ENCODE measurements around the gene FAM181A.

The FAM181A gene

DNA sequence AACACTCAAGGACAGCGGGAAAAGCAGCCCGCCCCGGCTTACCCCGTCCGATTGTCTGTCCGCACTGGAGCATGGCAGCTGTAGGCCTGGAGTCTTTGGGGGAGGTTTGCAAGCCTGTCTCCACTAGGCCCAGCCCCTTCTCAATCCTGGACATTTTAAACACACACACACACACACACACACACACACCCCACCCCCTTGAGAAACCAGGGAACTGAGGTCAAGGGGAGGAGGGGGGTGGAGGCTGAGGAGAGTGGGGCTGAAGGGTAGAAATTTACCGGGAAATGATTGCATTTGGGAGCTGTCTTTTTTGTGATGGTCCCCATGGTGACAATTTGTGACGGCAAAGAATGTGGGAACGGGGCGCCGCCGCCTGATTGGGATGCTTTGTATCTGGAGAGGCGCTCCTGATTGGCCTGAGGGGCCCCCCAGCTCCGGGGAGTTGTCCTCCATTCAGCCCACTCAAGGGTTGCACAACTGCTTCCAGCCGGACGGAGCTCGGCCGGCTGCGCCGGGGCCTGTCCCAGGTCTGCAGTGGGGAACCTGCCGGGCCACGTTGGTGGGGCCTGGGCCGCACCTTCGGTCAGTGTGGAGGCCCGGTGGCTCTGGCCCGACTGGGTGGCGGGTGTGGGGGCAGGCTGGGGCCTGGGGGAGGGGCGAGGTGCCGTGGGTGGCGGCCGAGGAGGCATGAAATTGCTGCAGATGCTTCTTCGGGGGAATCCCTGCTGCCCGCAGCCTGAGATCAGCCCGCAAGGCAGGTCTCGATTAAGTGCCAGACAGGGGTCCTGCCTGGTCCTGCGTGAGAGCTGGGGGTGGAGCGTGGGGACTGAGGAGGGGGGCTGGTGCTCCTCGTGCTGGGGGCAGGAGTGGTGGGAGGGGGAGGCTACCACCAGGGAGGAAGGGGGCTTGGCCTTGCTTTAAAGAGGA, at the start of gene FAM181A:
TSS of gene FAM181A (plus strand) at position 472 of the 927 bp plus-strand sequence. CDS start 942 bp downstream, outside the sequence.
- no peak for DNase-seq (ENCODE audit: low spot score)

DNA sequence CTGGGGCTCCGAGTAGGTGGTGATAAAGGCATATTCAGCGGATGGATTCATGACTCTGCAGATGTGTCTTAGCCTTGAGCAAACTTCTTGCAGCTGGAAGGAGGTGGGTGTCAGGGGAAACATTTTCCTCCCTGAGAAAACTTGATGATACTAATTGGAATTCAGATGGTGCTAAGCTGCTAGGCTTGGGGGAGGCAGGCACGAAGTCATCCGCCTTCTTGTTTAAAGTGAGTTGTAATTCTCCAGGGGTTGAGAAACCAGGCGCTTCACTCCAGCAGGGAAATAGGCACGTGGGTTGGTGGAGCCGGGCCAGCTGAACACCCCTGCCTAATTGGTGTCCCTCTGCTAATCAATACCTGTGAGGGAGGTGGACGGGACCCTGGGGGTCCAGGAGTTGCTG, 48.9 kb upstream of the FAM181A start:
- no peak for DNase-seq (ENCODE audit: low spot score)

DNA sequence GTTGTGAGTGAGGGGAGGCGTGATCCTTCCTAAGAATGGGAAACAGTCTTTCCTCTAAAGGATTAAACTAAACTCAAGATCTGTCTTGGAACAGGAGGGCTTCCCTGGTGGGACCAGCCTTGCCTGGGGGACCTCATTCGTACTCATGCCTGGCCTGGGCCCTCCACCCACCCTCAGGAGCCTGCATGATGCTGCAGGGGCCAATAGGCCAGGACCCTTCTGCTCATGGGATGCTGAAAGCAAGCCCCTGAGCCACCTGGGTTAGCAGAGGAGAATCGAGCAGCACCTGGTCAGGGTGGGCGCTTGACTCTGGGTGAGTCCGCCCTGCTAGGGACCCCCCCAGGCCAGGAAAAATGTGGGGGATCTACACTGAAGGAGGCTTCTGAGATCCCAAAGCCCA, 48.3 kb upstream of the FAM181A start:
- DNase-seq (ENCODE audit: low spot score) = no peak

DNA sequence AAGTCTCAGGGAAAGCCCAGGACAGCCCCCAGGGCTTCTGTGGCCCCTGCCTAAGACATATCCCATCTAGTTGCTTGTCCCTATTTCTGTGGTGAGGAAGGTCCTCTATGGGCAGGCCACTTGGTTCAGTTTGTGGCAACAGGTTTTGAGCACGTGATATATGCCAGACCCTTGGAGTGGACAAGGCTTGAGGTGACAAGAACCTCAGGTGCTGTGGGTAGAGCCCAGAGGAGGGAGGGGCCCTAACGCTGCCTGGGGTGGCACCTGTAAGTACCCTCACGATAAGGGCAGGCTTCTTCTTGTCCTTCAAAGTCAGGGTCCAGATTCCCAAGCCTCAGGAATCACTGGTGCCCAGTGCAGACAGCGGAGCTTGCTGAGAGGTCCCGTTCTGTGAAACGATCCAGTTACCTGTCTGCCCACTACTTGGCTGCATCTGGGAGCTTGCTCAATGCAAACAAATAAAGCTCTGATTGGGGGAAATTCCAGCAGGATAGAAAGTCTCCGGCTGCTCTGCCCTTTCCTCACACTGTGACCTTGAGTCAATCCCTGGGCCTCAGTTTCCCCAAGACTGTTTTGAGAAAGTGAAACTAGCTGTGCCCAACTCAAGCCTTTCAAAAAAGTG, 47.7 kb upstream of the FAM181A start:
- no peak for DNase-seq (ENCODE audit: low spot score)

DNA sequence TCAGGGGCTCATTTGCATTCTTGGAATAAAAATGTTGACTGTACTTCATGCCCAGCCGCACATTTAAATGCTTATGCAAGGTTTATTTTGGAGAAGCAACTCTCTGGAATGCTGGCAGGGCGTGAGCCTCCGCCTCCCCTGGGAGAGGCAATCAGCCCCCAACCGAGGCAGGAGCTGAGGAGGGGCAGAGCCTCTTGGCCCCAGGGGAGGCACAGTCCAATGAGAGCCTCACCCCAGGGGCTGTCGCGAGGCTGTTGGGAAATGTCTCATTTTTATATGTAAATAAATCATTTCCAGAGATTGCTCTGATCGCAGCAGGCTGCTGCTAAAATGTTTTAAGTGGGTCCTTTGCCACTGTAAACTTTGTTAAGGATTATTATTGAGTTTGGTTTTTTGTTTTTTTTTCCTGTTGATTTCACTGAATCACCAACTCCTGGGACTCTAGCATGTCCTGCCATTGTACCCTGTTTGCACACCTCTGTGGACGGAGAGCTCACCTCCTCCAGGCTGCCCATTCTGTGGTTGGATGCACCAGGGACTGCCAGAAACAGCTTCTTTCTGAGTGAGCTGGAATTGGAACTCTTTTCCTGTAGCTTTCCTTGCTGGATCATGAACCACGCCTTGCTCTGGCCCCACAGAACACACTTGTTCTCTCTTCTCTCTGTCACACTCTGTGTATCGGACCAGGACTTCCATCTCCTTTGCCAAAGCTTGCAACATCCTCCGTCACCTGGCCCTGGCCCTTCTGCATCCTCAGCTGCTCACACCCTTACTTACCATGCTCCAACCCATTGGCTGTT, 46.9 kb upstream of the FAM181A start:
- no peak for DNase-seq (ENCODE audit: low spot score)

DNA sequence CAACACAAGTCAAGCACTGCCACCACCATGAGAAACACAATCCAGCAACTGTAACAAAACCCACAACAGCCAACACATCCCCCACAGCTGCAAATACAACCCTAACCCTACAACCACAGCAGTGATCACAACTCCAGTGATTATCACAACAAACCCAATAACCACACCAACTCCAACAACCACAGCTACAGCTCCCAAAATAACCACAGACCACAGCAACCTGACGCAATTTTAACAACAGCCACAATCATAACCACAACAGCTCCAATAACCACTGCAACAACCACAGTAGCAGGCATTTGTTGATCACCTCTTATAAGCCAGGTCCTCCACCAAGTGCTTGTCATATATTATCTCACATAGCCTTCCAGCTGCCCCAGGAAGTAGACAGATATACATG, 42.2 kb upstream of the FAM181A start:
- no peak for DNase-seq (ENCODE audit: low spot score)

DNA sequence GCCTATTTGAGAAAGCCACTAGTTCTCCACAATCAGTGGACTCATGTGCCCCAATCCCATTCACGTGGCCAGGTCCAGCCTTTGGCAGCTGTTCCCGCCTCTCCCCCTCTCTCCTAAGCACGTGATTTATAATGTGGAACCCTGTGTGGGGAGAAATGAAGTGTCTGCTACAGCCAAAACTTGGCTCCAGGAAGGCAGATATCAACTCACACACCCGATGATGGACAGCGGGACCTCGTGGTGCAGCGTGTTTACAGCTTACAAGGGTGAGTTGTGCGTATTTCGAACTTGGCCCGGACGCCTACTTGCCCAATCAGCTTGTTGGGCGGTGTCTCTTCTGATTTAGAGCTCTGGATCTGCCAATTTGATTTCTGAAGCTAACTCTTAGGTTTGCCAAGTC, 38.1 kb upstream of the FAM181A start:
- DNase-seq (ENCODE audit: low spot score) = no peak

DNA sequence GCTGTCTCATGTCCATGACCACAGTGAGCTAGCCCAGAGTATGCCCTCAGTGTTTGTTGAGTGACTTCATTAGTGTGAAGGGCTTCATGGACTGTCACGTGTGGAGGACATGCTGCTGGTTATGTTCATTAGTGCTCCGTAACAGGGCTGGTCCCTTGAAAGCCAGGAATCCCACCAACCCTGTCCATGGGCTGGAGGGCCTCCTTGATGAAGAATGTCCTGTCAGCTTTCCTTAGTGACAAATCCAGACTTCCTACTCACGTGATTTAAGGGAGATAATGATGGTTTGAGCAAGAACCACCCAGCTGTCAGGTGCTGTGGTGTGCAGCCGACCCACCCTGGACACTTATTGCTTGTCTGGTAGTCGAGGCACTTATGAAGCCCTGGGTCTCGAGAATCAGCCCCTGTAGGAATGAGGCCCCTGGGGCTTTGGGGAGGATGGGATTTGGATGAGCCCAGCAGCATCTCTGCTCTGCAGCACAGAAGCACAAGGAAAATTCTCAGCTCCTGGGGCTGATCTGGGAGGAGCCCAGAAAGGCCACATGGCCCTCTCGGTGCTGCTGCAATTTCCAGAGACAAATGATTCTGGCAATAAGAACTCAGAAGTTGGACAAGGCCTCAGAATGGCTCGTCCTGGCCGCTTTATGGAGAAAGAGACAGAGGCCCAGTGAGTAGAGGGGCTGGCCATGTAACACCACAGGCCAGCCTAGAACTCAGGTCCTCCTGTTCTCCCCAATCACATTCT, 37.2 kb upstream of the FAM181A start:
- DNase-seq (ENCODE audit: low spot score) = no peak

DNA sequence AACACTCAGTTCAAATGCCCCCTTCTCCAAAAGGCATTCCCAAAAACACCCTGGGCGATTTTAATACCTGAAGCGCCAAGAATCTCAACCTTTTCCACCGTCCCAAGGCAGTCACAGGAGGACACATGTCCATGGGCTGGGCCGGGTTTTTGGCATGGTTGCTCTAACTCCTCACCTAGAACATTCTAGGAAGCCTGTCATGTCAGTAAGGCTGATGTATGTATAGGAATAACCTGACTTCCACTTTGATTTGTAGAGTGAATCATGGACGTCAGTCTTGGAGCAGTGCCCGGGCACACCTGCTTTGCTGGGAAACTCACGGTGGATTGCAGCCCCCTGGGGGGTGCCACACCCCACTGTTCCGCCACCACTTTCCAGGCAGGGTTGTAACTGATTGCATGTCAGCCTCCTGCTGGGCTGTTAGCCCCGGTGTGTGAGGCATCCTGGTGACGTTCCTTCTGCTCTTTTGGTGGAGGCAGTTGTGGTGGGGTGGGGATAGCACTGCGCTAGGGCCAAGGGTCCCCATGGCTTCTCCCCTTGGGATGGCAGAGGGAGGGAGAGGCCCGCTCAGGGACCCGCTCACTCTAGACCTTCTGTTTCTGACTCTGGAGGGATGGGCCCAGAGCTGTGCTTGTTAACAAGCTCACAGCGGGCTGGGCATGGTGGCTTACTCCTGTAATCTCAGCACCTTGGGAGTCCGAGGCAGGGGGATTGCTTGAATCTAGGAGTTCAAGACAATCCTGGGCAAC, 35.2 kb upstream of the FAM181A start:
- no peak for DNase-seq (ENCODE audit: low spot score)

DNA sequence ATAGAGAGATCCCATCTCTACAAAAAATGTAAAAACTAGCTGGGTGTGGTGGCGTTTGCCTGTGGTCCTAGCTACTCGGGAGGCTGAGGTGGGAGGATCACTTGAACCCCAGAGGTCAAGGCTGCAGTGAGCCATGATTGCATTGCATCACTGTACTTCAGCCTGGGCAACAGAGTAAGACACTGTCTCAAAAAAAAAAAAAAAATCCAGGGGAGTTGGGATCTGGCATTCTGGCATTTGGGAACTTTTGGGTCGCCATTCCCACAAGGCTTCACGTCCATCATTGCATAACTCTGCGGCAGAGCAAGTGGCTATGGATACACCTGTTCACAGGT, 34.7 kb upstream of the FAM181A start:
- DNase-seq (ENCODE audit: low spot score) = no peak

DNA sequence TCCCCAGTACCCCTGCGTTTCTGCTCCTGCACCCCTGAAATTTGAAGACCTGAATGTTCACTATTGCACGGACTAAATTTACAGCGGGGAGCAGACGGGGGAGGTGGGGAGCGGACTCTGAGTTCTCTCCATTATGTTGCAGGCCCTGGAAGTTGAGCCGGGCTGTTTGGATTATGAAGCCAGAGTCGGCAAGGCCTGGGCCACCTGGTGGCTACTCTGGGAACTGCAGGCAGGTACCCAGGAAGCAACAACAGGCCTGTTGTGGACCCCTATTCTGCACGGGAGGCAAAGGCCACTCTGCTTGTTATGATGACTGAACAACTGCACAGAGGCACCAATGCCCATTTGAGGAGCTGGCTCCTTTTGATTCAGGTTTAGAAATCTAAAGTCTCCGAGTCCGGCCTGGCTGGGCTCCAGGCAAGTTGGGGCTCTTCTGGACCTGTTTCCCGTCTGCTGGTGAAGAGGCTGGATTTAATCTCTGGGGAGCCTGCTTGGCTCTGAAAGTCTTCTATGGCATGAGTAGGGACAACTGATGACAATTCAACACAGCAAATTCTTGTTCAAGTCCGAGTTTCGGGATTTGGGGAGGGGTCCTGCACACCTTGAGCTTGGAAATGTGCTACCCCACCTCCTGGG, 34.1 kb upstream of the FAM181A start:
- peak; percentile 50 for DNase-seq (ENCODE audit: low spot score)

DNA sequence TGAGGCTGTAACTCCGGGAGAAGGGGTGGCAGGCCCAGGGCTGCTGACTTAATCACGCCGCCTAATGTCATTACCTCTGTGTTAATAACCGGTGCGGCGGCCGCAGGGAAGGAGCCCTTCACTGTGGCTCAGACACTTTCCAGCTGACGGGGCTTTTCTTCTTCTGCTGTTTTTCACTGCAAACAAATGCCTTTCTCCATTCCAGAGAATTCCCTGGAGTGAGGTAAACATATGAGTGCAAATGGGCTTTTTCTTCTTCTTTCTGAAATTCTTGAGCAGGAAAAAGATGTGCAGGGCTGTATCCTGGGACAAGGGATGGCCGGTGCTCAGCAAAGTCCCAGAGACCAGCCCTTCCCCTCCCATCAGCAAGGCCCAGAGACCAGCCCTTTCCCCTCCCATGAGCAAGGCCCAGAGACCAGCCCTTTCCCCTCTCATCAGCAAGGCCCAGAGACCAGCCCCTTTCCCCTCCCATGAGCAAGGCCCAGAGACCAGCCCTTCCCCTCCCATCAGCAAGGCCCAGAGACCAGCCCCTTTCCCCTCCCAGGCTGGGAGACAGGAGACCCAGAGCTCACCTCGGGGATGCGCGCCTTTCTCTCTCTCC, 33.4 kb upstream of the FAM181A start:
- DNase-seq (ENCODE audit: low spot score) = no peak

DNA sequence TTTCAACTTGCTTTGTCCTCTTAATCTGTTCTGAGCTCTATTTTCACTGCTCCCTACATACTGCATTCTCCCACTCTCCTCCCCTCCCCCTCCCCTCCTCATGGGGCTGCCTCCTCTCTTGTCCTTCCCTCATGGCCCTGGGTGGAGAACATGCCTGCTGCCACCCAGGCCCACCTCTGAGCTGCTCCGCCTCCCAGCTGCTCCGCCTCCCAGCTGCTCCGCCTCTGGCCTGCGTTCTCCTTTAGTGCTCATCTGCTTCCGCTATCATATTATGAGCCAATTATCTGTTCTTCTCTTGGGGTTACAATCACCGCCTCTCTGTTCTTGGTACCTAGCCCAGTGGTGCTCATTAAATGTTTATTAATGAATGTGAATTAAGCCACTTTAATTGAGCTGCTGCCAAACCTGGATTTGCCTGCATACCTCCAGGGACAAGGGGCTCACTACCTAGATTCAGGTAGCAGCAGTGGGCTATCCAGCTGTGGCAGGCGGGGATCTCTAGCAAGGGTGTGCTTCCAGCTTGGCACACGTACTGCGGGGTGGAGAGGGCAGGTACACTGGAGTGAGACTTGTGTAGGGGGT, 32.0 kb upstream of the FAM181A start:
- no peak for DNase-seq (ENCODE audit: low spot score)

DNA sequence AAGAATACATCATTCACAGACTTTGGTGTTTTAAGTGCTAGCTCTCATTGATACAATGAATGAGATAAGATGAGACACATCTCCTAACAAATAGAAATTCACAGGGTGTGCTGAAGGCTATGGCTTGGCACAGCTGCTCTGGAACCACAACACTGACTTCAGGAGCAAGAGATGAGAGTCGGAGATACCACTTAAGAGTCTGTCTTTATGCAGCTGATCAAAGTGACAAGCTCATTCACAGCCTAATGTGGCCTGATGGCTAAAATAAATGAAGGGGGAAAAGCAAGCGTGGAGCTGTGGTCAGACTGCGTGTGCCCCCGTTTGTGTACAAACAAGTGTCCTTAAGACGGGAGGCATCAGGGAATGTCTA, 29.7 kb upstream of the FAM181A start:
- no peak for DNase-seq (ENCODE audit: low spot score)

DNA sequence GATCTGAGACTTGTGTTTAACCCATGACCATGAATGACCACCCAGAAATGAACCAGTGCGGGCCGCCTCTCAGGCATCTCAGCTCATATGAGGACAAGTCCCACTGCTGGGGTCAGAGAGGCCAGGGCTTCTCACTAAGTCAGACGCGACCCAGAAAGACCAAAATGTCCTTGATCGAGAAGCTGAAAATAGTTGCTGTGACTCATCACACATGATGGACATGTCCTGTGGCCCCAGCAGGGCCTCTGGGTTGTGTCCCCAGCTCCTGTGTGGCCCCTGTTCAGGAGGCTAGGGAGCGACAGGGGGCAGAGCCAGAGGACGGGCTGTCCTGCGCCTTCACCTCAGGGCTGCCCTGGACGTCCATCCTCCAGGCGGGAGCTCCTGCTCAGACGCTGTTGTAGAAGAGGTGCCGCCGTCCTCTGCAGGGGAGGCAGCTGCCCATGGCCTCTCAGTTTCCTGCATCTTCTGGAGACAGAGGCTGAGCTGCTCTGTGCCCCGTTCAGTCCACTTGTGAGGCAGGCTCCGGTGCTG, 29.0 kb upstream of the FAM181A start:
- no peak for DNase-seq (ENCODE audit: low spot score)

DNA sequence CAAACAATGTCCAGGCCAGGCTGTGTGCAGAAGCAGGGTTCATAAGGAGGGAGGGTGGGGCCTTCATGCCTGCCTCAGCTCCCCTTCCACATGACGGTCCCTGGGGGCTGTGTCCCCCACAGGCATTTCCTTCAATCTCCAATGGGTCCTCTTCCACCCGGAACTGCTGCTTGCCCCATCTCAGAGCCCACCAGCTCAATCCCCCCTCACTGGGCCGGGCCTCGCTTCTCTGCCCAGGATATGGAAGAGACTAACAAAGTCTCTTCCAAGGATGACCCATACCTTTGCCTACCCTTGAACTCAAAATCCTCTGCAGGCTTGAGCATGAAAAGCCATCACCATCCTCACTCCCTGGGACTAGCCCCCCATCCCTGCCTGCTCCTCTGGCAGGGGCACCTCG, 28.4 kb upstream of the FAM181A start:
- DNase-seq (ENCODE audit: low spot score) = no peak

DNA sequence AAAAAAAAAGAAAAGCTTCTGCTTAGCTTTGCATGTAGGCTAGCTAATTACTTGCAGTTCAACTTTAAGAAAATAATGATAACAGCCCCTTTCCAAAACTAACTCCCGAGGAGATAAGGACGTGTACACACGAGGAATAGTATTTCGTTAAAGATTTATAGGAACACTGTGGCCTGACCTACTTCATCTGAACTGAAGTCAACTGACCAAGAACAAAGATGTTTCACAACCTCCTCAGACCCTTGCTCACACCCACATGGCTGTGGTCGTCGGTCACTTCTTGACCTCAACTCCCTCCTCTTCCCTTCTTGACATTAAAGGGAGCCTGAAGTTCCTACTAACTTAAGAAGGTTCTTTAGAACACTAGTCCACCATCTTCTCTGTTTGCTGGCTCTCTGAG, 25.3 kb upstream of the FAM181A start:
- no peak for DNase-seq (ENCODE audit: low spot score)

DNA sequence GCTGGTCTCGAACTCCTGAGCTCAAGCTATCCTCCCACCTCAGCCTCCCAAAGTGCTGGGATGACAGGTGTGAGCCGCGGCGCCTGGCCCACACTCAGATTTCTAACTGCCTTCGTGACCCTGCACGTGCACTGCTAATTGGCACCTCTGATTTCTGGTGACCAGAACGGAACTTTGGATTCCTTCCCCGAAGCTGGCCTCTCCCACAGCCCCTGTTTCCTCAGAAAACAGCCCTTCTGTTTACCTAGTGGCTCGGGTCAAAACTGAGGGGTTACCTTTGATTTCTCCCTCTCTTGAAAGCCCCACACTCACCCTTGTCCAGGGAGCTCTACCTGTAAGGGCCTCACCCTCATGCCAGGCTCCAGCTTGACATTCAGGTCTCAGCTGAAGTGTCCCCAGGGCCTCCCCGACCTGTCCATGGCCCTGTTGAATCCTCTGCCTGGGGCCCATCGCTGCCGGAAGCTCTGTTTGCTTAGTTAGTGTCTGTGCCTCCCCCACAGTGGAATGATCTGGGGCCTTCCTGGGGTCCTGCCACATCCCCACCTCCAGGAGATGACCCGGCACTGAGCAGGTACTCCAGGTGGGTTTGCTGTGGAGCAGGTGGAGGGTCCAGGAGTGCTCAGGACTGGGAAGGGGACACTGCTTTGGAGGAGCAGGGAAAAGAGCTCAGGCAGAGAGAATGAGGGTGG, 24.4 kb upstream of the FAM181A start:
- DNase-seq (ENCODE audit: low spot score) = no peak
